ENCODE results near the gene LAX1.

Gene LAX1

GRCh38 chr1:203763505-203763904 is 1.5 kb upstream of the LAX1 start:
- Histone ChIP-seq H3K27ac (ENCODE audit: low read depth, low read length) (no peak overlapping the region), H3K27me3 (ENCODE audit: control insufficient read depth, low read length) (no peaks in the 10 kb centered on the region; the same call in 1 of the 2 replicates), H3K36me3 (ENCODE audit: control insufficient read depth, low read length) (no peaks in the 10 kb centered on the region), H4K20me1 (ENCODE audit: control insufficient read depth, insufficient read depth, low read depth, low read length) (no peaks in the 10 kb centered on the region), H3K4me2 (ENCODE audit: low read length) (no peak overlapping the region), H3K4me3 (ENCODE audit: low read length) (no peak overlapping the region), H3F3A (ENCODE audit: control insufficient read depth, insufficient read depth) (no peaks in the 10 kb centered on the region), H3K79me2 (ENCODE audit: control insufficient read depth, low read length) (no peaks in the 10 kb centered on the region), H3K9me3 (ENCODE audit: control insufficient read depth, insufficient read depth, low read length) (no peaks in the 10 kb centered on the region), H3K9me2 (replicated peaks; ENCODE audit: control insufficient read depth, low read length) (no peaks in the 10 kb centered on the region), H3K4me1 (ENCODE audit: control insufficient read depth, low read length) (peaks cover 14% of the 10 kb centered on the region)
- TF ChIP-seq CTCF (IDR thresholded peaks at IDR 0.05; ENCODE audit: low read depth, low read length, poor library complexity, severe bottlenecking) (no peak), EZH2phosphoT487 (IDR thresholded peaks at IDR 0.05; ENCODE audit: borderline replicate concordance, low read length) (no peak)

GRCh38 chr1:203764105-203765028 is 616 bp upstream of the LAX1 start:
- Histone ChIP-seq H3K79me2 (ENCODE audit: control insufficient read depth, low read length) (no peaks in the 10 kb centered on the region), H3K27ac (ENCODE audit: low read depth, low read length) (no peak overlapping the region), H3K4me3 (ENCODE audit: low read length) (no peak overlapping the region), H4K20me1 (ENCODE audit: control insufficient read depth, insufficient read depth, low read depth, low read length) (no peaks in the 10 kb centered on the region), H3K4me1 (ENCODE audit: control insufficient read depth, low read length) (peaks cover 14% of the 10 kb centered on the region), H3K36me3 (ENCODE audit: control insufficient read depth, low read length) (no peaks in the 10 kb centered on the region), H3K9me2 (replicated peaks; ENCODE audit: control insufficient read depth, low read length) (no peaks in the 10 kb centered on the region), H3K4me2 (ENCODE audit: low read length) (peak overlapping the region; percentile 1; the same call in 1 of the 2 replicates), H3F3A (ENCODE audit: control insufficient read depth, insufficient read depth) (no peaks in the 10 kb centered on the region), H3K9me3 (ENCODE audit: control insufficient read depth, insufficient read depth, low read length) (no peaks in the 10 kb centered on the region), H3K27me3 (ENCODE audit: control insufficient read depth, low read length) (no peaks in the 10 kb centered on the region; the same call in 1 of the 2 replicates)
- no peak for TF ChIP-seq CTCF (IDR thresholded peaks at IDR 0.05; ENCODE audit: low read depth, low read length, poor library complexity, severe bottlenecking)
- TF ChIP-seq EZH2phosphoT487 (IDR thresholded peaks at IDR 0.05; ENCODE audit: borderline replicate concordance, low read length), result no peak

- no peaks in the 10 kb centered on the region for H3K36me3 ChIP-seq (ENCODE audit: control insufficient read depth, low read length)
- TF ChIP-seq CTCF (IDR thresholded peaks at IDR 0.05; ENCODE audit: low read depth, low read length, poor library complexity, severe bottlenecking) (no peak), EZH2phosphoT487 (IDR thresholded peaks at IDR 0.05; ENCODE audit: borderline replicate concordance, low read length) (no peak)
- H3K4me2 ChIP-seq (ENCODE audit: low read length), result no peak overlapping the region
- H3K27me3 ChIP-seq (ENCODE audit: control insufficient read depth, low read length), result peaks cover 9% of the 10 kb centered on the region
- no peaks in the 10 kb centered on the region for H3K9me3 ChIP-seq (ENCODE audit: control insufficient read depth, insufficient read depth, low read length)
- no peaks in the 10 kb centered on the region for H3K9me2 ChIP-seq (replicated peaks; ENCODE audit: control insufficient read depth, low read length)
- H3K4me1 ChIP-seq (ENCODE audit: control insufficient read depth, low read length), result peaks cover 14% of the 10 kb centered on the region
- no peaks in the 10 kb centered on the region for H3F3A ChIP-seq (ENCODE audit: control insufficient read depth, insufficient read depth)
- H3K79me2 ChIP-seq (ENCODE audit: control insufficient read depth, low read length), result no peaks in the 10 kb centered on the region
- no peaks in the 10 kb centered on the region for H4K20me1 ChIP-seq (ENCODE audit: control insufficient read depth, insufficient read depth, low read depth, low read length)
- no peak overlapping the region for H3K4me3 ChIP-seq (ENCODE audit: low read length)
- no peak overlapping the region for H3K27ac ChIP-seq (ENCODE audit: low read depth, low read length)
Observed at GRCh38 chr1:203768256-203768655, 3.3 kb downstream of the LAX1 start.

Data from DOHH2 (cell line).